H9 (cell line): ENCODE measurements around the gene EIF4E3. TPM values are rescaled to one million over a fixed set of nuclear protein-coding genes. Genes with fewer than 3 reads are reported as not detected.

Experiments used
- DNase-seq: peaks from one replicate; pipeline ENCODE4 v3.0.0-alpha.2; 2017
- H2AFZ ChIP-seq: one replicate; pipeline ENCODE4 v1.6.1; 2013; ENCODE audit warnings: mild to moderate bottlenecking, low read length, control low read depth, moderate library complexity
- H2AK5ac ChIP-seq: 2 replicates; pipeline ENCODE4 v1.6.1; 2013; ENCODE audit warnings: low read length, control low read depth, mixed read lengths; ENCODE audit not compliant: insufficient read length
- H2BK120ac ChIP-seq: one replicate; pipeline ENCODE4 v1.6.1; 2013; ENCODE audit warnings: low read depth, mild to moderate bottlenecking, low read length, control low read depth, inconsistent platforms; ENCODE audit not compliant: poor library complexity, severe bottlenecking
- H2BK12ac ChIP-seq: 2 replicates; pipeline ENCODE4 v1.6.1; 2013; ENCODE audit warnings: low read length, control low read depth, mixed read lengths, low read depth; ENCODE audit not compliant: insufficient read length
- H2BK15ac ChIP-seq: 2 replicates; pipeline ENCODE4 v1.6.1; 2013; ENCODE audit warnings: low read depth, low read length, control low read depth
- H2BK20ac ChIP-seq: one replicate; pipeline ENCODE4 v1.6.1; 2013; ENCODE audit warnings: low read depth, mild to moderate bottlenecking, low read length, control low read depth, inconsistent platforms; ENCODE audit not compliant: poor library complexity, severe bottlenecking
- H2BK5ac ChIP-seq: 2 replicates; pipeline ENCODE4 v1.6.1; 2013; ENCODE audit warnings: low read length, control low read depth, mixed read lengths; ENCODE audit not compliant: insufficient read length
- H3K14ac ChIP-seq: 2 replicates; pipeline ENCODE4 v1.6.1; 2013; ENCODE audit warnings: low read length, control low read depth; ENCODE audit not compliant: insufficient read depth
- H3K18ac ChIP-seq: 2 replicates; pipeline ENCODE4 v1.6.1; 2013; ENCODE audit warnings: low read depth, mild to moderate bottlenecking, mixed read lengths, low read length, control low read depth; ENCODE audit not compliant: insufficient read length
- H3K23ac ChIP-seq: 2 replicates; pipeline ENCODE4 v1.6.1; 2013; ENCODE audit warnings: low read length, control low read depth, mixed read lengths, low read depth; ENCODE audit not compliant: insufficient read length
- H3K23me2 ChIP-seq: 2 replicates; pipeline ENCODE4 v1.6.1; 2013; ENCODE audit warnings: low read depth, mild to moderate bottlenecking, mixed read lengths, low read length, control low read depth; ENCODE audit not compliant: insufficient read length, poor library complexity, severe bottlenecking
- H3K27ac ChIP-seq: 2 replicates; pipeline ENCODE4 v1.5.1; 2013; ENCODE audit warnings: low read length, control low read depth, mixed read lengths, low read depth; ENCODE audit not compliant: insufficient read length
- H3K27me3 ChIP-seq: 2 replicates; pipeline ENCODE4 v1.6.1; 2013; ENCODE audit warnings: low read length, control low read depth, inconsistent platforms; ENCODE audit not compliant: insufficient read depth
- H3K4ac ChIP-seq: 2 replicates; pipeline ENCODE4 v1.6.1; 2013; ENCODE audit warnings: low read depth, mild to moderate bottlenecking, control low read depth, inconsistent platforms, low read length, moderate library complexity
- H3K4me1 ChIP-seq: 2 replicates; pipeline ENCODE4 v1.6.1; 2013; ENCODE audit warnings: low read length, control low read depth, inconsistent platforms; ENCODE audit not compliant: insufficient read depth
- H3K4me2 ChIP-seq: 2 replicates; pipeline ENCODE4 v1.6.1; 2013; ENCODE audit warnings: low read length, control low read depth, mixed read lengths; ENCODE audit not compliant: insufficient read length, insufficient read depth
- H3K56ac ChIP-seq: 2 replicates; pipeline ENCODE4 v1.6.1; 2013; ENCODE audit warnings: low read depth, mild to moderate bottlenecking, mixed read lengths, low read length, control low read depth; ENCODE audit not compliant: insufficient read length
- H3K79me1 ChIP-seq: 2 replicates; pipeline ENCODE4 v1.6.1; 2013; ENCODE audit warnings: low read depth, mild to moderate bottlenecking, moderate library complexity, low read length, control low read depth, inconsistent platforms; ENCODE audit not compliant: insufficient read depth, poor library complexity, severe bottlenecking
- H3K79me2 ChIP-seq: 2 replicates; pipeline ENCODE4 v1.6.1; 2013; ENCODE audit warnings: low read length, control low read depth, inconsistent platforms; ENCODE audit not compliant: insufficient read depth
- H3K9ac ChIP-seq: 2 replicates; pipeline ENCODE4 v1.6.1; 2013; ENCODE audit warnings: low read length, control low read depth, mixed read lengths; ENCODE audit not compliant: insufficient read length; ENCODE audit errors: extremely low read depth
- H3K9me3 ChIP-seq: one replicate; pipeline ENCODE4 v1.6.1; 2013; ENCODE audit warnings: low read depth, low read length, inconsistent platforms; ENCODE audit not compliant: control insufficient read depth
- H3T11ph ChIP-seq: one replicate; pipeline ENCODE4 v1.6.1; 2013; ENCODE audit warnings: mild to moderate bottlenecking, low read length, control low read depth, inconsistent platforms
- H4K20me1 ChIP-seq: one replicate; pipeline ENCODE4 v1.6.1; 2013; ENCODE audit not compliant: control insufficient read depth, insufficient read length, insufficient read depth
- H4K5ac ChIP-seq: 2 replicates; pipeline ENCODE4 v1.6.1; 2013; ENCODE audit warnings: low read depth, mild to moderate bottlenecking, mixed read lengths, low read length, control low read depth; ENCODE audit not compliant: insufficient read length
- H4K8ac ChIP-seq: replicated peaks from 2 replicates; pipeline ENCODE4 v1.6.1; 2013; ENCODE audit warnings: low read length, control low read depth, mixed read lengths, low read depth; ENCODE audit not compliant: insufficient read length
- H4K91ac ChIP-seq: 2 replicates; pipeline ENCODE4 v1.6.1; 2013; ENCODE audit warnings: low read depth, mild to moderate bottlenecking, moderate library complexity, mixed read lengths, low read length, control low read depth; ENCODE audit not compliant: insufficient read length
- H3K27ac Mint-ChIP-seq, 3 experiments: 2 replicates in 2 of 3; 3 replicates in 1 of 3; pipeline ENCODE4 v1.8.0; 2020 to 2021; ENCODE audit warnings: mixed read lengths in 3 of 3, mild to moderate bottlenecking in 1 of 3, moderate library complexity in 1 of 3
- H3K27me3 Mint-ChIP-seq: 2 replicates; pipeline ENCODE4 v1.8.0; 2021; ENCODE audit warnings: low read depth, mild to moderate bottlenecking, moderate library complexity, mixed read lengths
- H3K36me3 Mint-ChIP-seq, 3 experiments: 2 replicates in 2 of 3; 3 replicates in 1 of 3; pipeline ENCODE4 v1.8.0; 2020 to 2021; ENCODE audit warnings: low read depth in 3 of 3, mixed read lengths in 3 of 3; ENCODE audit not compliant: insufficient read depth in 1 of 3
- H3K4me1 Mint-ChIP-seq, 2 experiments: 2 replicates each; pipeline ENCODE4 v1.8.0; 2020; ENCODE audit warnings: mixed read lengths in 2 of 2
- H3K4me3 Mint-ChIP-seq, 2 experiments: 2 replicates in 1 of 2; 3 replicates in 1 of 2; pipeline ENCODE4 v1.8.0; 2020 to 2021; ENCODE audit warnings: mild to moderate bottlenecking in 2 of 2, mixed read lengths in 2 of 2, moderate library complexity in 1 of 2
- H3K9me3 Mint-ChIP-seq, 2 experiments: 2 replicates in 1 of 2; 3 replicates in 1 of 2; pipeline ENCODE4 v1.8.0; 2020; ENCODE audit warnings: mild to moderate bottlenecking in 2 of 2, mixed read lengths in 2 of 2, moderate library complexity in 1 of 2
- CTCF ChIP-seq: fragments of 200-600 bp; sonication (generic); conservative IDR thresholded peaks from 3 replicates; pipeline ENCODE4 v1.8.0; 2021; ENCODE audit warnings: antibody characterized with exemption, mild to moderate bottlenecking
- WGBS: extraction: QIAGEN DNeasy Blood & Tissue Kit; methylation state at CpG from one replicate; pipeline ENCODE4 v1.1.7; 2013; ENCODE audit warnings: missing lambda C conversion rate, low lambda C conversion rate, mixed read lengths; ENCODE audit not compliant: insufficient read length; ENCODE audit errors: extremely low coverage; 5-methylcytosine and 5-hydroxymethylcytosine counted together
- total RNA-seq: library from RNA; stranded (reverse); gene quantifications from 2 replicates; pipeline ENCODE4 v1.2.1, GENCODE V29; 2021

The EIF4E3 gene
- total RNA-seq, 1 experiment from 2014 or later: 12.9 TPM

- no CpG with 5 or more reads among the region's 5 CpGs for WGBS
- Histone ChIP-seq H2BK120ac (no peak overlapping the region), H3K56ac (no peak overlapping the region), H3K4ac (no peak overlapping the region), H2BK15ac (no peak overlapping the region), H3K27ac (no peak overlapping the region), H3K23me2 (no peaks in the 10 kb centered on the region), H2AK5ac (no peak overlapping the region), H3K79me2 (no peaks in the 10 kb centered on the region), H3K9me3 (no peaks in the 10 kb centered on the region), H3K18ac (no peak overlapping the region), H3K4me1 (no peaks in the 10 kb centered on the region; the same call in 1 of the 2 replicates), H3K79me1 (no peaks in the 10 kb centered on the region), H4K5ac (no peak overlapping the region), H4K8ac (no peak overlapping the region), H4K20me1 (no peaks in the 10 kb centered on the region), H3K9ac (no peak overlapping the region), H4K91ac (no peak overlapping the region), H2BK20ac (no peak overlapping the region), H2AFZ (no peak overlapping the region), H3K27me3 (no peaks in the 10 kb centered on the region), H3K14ac (no peak overlapping the region), H2BK5ac (no peak overlapping the region), H3K23ac (no peak overlapping the region), H2BK12ac (no peak overlapping the region), H3T11ph (no peak overlapping the region), H3K4me2 (no peak overlapping the region)
- no peak overlapping the region for H3K27ac Mint-ChIP-seq
- H3K9me3 Mint-ChIP-seq: no peaks in the 10 kb centered on the region; a peak in 1 of 5 replicates
- peaks cover 0 to 4% (median 0%) of the 10 kb centered on the region in 3 experiments; a peak in 1 of 7 replicates for H3K36me3 Mint-ChIP-seq
- no peak overlapping the region for H3K4me3 Mint-ChIP-seq
- no peak for TF ChIP-seq CTCF
- peaks cover 9% of the 10 kb centered on the region for H3K27me3 Mint-ChIP-seq
- no peak for DNase-seq
- peaks cover 2 to 3% of the 10 kb centered on the region in 2 experiments for H3K4me1 Mint-ChIP-seq
These were observed 38.2 kb upstream of the EIF4E3 start for GRCh38 chr3:71763426-71763825.
